ENCODE results near the gene IRAK3.

GRCh38 chr12:66302827-66303169, 113.8 kb downstream of the IRAK3 start:
- TF ChIP-seq, protein P1, sequence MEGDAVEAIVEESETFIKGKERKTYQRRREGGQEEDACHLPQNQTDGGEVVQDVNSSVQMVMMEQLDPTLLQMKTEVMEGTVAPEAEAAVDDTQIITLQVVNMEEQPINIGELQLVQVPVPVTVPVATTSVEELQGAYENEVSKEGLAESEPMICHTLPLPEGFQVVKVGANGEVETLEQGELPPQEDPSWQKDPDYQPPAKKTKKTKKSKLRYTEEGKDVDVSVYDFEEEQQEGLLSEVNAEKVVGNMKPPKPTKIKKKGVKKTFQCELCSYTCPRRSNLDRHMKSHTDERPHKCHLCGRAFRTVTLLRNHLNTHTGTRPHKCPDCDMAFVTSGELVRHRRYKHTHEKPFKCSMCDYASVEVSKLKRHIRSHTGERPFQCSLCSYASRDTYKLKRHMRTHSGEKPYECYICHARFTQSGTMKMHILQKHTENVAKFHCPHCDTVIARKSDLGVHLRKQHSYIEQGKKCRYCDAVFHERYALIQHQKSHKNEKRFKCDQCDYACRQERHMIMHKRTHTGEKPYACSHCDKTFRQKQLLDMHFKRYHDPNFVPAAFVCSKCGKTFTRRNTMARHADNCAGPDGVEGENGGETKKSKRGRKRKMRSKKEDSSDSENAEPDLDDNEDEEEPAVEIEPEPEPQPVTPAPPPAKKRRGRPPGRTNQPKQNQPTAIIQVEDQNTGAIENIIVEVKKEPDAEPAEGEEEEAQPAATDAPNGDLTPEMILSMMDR (conservative IDR thresholded peaks at IDR 0.05; ENCODE audit: low read depth in 2 of 2), result no peak
- TF ChIP-seq POLR2AphosphoS5 (IDR thresholded peaks at IDR 0.05; ENCODE audit: low read depth) (no peak), EZH2 (IDR thresholded peaks at IDR 0.05; ENCODE audit: low read depth, unreplicated experiment) (no peak), EZH2phosphoT487 (IDR thresholded peaks at IDR 0.05; ENCODE audit: unreplicated experiment) (no peak), JUNB (IDR thresholded peaks at IDR 0.05; ENCODE audit: unreplicated experiment) (no peak), STAT1 (IDR thresholded peaks at IDR 0.05; ENCODE audit: unreplicated experiment) (no peak)
- TF ChIP-seq, protein P2, sequence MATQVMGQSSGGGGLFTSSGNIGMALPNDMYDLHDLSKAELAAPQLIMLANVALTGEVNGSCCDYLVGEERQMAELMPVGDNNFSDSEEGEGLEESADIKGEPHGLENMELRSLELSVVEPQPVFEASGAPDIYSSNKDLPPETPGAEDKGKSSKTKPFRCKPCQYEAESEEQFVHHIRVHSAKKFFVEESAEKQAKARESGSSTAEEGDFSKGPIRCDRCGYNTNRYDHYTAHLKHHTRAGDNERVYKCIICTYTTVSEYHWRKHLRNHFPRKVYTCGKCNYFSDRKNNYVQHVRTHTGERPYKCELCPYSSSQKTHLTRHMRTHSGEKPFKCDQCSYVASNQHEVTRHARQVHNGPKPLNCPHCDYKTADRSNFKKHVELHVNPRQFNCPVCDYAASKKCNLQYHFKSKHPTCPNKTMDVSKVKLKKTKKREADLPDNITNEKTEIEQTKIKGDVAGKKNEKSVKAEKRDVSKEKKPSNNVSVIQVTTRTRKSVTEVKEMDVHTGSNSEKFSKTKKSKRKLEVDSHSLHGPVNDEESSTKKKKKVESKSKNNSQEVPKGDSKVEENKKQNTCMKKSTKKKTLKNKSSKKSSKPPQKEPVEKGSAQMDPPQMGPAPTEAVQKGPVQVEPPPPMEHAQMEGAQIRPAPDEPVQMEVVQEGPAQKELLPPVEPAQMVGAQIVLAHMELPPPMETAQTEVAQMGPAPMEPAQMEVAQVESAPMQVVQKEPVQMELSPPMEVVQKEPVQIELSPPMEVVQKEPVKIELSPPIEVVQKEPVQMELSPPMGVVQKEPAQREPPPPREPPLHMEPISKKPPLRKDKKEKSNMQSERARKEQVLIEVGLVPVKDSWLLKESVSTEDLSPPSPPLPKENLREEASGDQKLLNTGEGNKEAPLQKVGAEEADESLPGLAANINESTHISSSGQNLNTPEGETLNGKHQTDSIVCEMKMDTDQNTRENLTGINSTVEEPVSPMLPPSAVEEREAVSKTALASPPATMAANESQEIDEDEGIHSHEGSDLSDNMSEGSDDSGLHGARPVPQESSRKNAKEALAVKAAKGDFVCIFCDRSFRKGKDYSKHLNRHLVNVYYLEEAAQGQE (IDR thresholded peaks at IDR 0.05; ENCODE audit: unreplicated experiment), result no peak
